IMR-90 (cell line): Measurements from ENCODE around the gene HES6. TPM values are rescaled to one million over a fixed set of nuclear protein-coding genes. Genes with fewer than 3 reads are reported as not detected.

ENCODE experiments used
- ATAC-seq: fragments of 200-7000 bp; cut with Tn5 transposase; 2 replicates; pipeline ENCODE4 v1.9.1; 2020; ENCODE audit warnings: low read depth, mild to moderate bottlenecking, moderate library complexity
- BruUV-seq: library from RNA; stranded (reverse); fragments of 400-500 nt; replicated peaks from 2 replicates; lab custom pipeline; 2021; lab: Mats Ljungman, UMichigan
- CTCF ChIA-PET: fragments of 300-600 bp; formaldehyde crosslinking; extraction: SDS; loops from one replicate; lab custom pipeline; 2021; ENCODE audit warnings: antibody characterized with exemption; lab: Yijun Ruan, JAX
- POLR2A ChIA-PET: fragments of 300-600 bp; sonication (Branson Sonifier 250); formaldehyde crosslinking; loops from one replicate; lab custom pipeline; 2022; ENCODE audit warnings: antibody characterized with exemption; ENCODE audit not compliant: unreplicated experiment; lab: Charles Lee
- DNase-seq: peaks from one replicate; pipeline ENCODE4 v3.0.0; 2013
- H2AFZ ChIP-seq: replicated peaks from 2 replicates; pipeline ENCODE3; 2013; ENCODE audit warnings: low read length, mild to moderate bottlenecking; ENCODE audit not compliant: poor library complexity
- H2AK5ac ChIP-seq: 2 replicates; pipeline ENCODE4 v1.6.1; 2013; ENCODE audit warnings: low read depth, low read length, inconsistent platforms
- H2AK9ac ChIP-seq: replicated peaks from 2 replicates; pipeline ENCODE3; 2013; ENCODE audit warnings: mild to moderate bottlenecking, low read depth, low read length, moderate library complexity; ENCODE audit not compliant: poor library complexity
- H2BK120ac ChIP-seq: 2 replicates; pipeline ENCODE4 v1.6.1; 2013; ENCODE audit warnings: low read depth, low read length, inconsistent platforms
- H2BK15ac ChIP-seq: 3 replicates; pipeline ENCODE4 v1.6.1; 2013; ENCODE audit warnings: low read depth, low read length, inconsistent platforms
- H2BK20ac ChIP-seq: 2 replicates; pipeline ENCODE4 v1.6.1; 2013; ENCODE audit warnings: low read depth, mild to moderate bottlenecking, inconsistent platforms, low read length, moderate library complexity
- H2BK5ac ChIP-seq: 2 replicates; pipeline ENCODE4 v1.6.1; 2013; ENCODE audit warnings: mild to moderate bottlenecking, low read depth, low read length, inconsistent platforms; ENCODE audit not compliant: poor library complexity, severe bottlenecking
- H3K14ac ChIP-seq: replicated peaks from 2 replicates; pipeline ENCODE4 v1.6.1; 2013; ENCODE audit warnings: low read depth, low read length, inconsistent platforms
- H3K18ac ChIP-seq: 2 replicates; pipeline ENCODE4 v1.6.1; 2013; ENCODE audit warnings: low read depth, low read length, control low read depth
- H3K23ac ChIP-seq: 2 replicates; pipeline ENCODE4 v1.6.1; 2013; ENCODE audit warnings: low read depth, low read length, inconsistent platforms
- H3K27ac ChIP-seq: 2 replicates; pipeline ENCODE4 v1.5.1; 2013; ENCODE audit warnings: mild to moderate bottlenecking, control low read depth, low read length; ENCODE audit not compliant: insufficient read depth
- H3K27me3 ChIP-seq: 2 replicates; pipeline ENCODE4 v1.6.1; 2013; ENCODE audit warnings: low read length; ENCODE audit not compliant: control insufficient read depth, insufficient read depth
- H3K36me3 ChIP-seq: 2 replicates; pipeline ENCODE4 v1.6.1; 2013; ENCODE audit warnings: low read length, mixed read lengths; ENCODE audit not compliant: control insufficient read depth, insufficient read depth
- H3K4ac ChIP-seq: 2 replicates; pipeline ENCODE4 v1.6.1; 2013; ENCODE audit warnings: low read depth, low read length, inconsistent platforms
- H3K4me1 ChIP-seq: 2 replicates; pipeline ENCODE4 v1.6.1; 2013; ENCODE audit warnings: low read length, mixed read lengths; ENCODE audit not compliant: control insufficient read depth, insufficient read depth
- H3K4me2 ChIP-seq: 2 replicates; pipeline ENCODE4 v1.6.1; 2013; ENCODE audit warnings: low read depth, mild to moderate bottlenecking, control low read depth, low read length, moderate library complexity
- H3K4me3 ChIP-seq: 2 replicates; pipeline ENCODE4 v1.5.1; 2013; ENCODE audit warnings: low read depth, mild to moderate bottlenecking, control low read depth, low read length, moderate library complexity; ENCODE audit not compliant: insufficient read depth
- H3K56ac ChIP-seq: 2 replicates; pipeline ENCODE4 v1.6.1; 2013; ENCODE audit warnings: low read length, inconsistent platforms; ENCODE audit not compliant: insufficient read depth; ENCODE audit errors: extremely low read depth
- H3K79me1 ChIP-seq, 2 experiments: 2 replicates each; pipeline ENCODE4 v1.6.1; 2013; ENCODE audit warnings: low read length in 2 of 2, inconsistent platforms in 1 of 2, low read depth in 1 of 2
- H3K9ac ChIP-seq: 2 replicates; pipeline ENCODE4 v1.6.1; 2013; ENCODE audit warnings: low read depth, low read length, control low read depth
- H3K9me1 ChIP-seq: 2 replicates; pipeline ENCODE4 v1.6.1; 2013; ENCODE audit warnings: low read length, inconsistent platforms; ENCODE audit not compliant: insufficient read depth
- H3K9me3 ChIP-seq: 2 replicates; pipeline ENCODE4 v1.6.1; 2013; ENCODE audit warnings: low read length; ENCODE audit not compliant: control insufficient read depth, insufficient read depth
- H4K20me1 ChIP-seq: 2 replicates; pipeline ENCODE4 v1.6.1; 2013; ENCODE audit warnings: low read length, inconsistent platforms; ENCODE audit not compliant: insufficient read depth
- H4K5ac ChIP-seq: 2 replicates; pipeline ENCODE4 v1.6.1; 2013; ENCODE audit warnings: mild to moderate bottlenecking, low read depth, low read length, control low read depth
- H4K8ac ChIP-seq, 2 experiments: 2 replicates each; pipeline ENCODE4 v1.6.1; 2013; ENCODE audit warnings: low read depth in 2 of 2, low read length in 2 of 2, control low read depth in 1 of 2, inconsistent platforms in 1 of 2
- H4K91ac ChIP-seq: 2 replicates; pipeline ENCODE4 v1.6.1; 2013; ENCODE audit warnings: low read depth, low read length, inconsistent platforms; ENCODE audit not compliant: insufficient read depth
- MAFK ChIP-seq: IDR thresholded peaks from 2 replicates; pipeline ENCODE4 v1.6.1; 2012; ENCODE audit warnings: low read depth, low read length, improper control_type of control experiment
- MAZ ChIP-seq: IDR thresholded peaks from 2 replicates; pipeline ENCODE4 v1.6.1; 2012; ENCODE audit warnings: low read depth, mild to moderate bottlenecking, low read length, improper control_type of control experiment, moderate library complexity, borderline replicate concordance
- MXI1 ChIP-seq: IDR thresholded peaks from 2 replicates; pipeline ENCODE4 v1.6.1; 2012; ENCODE audit warnings: low read depth, mild to moderate bottlenecking, low read length, moderate library complexity, borderline replicate concordance
- NFE2L2 ChIP-seq: fragments of 150-350 bp; IDR thresholded peaks from 2 replicates; pipeline ENCODE4 v1.6.1; 2016; ENCODE audit warnings: low read depth, mild to moderate bottlenecking, low read length
- SMC3 ChIP-seq: fragments of 150-350 bp; IDR thresholded peaks from 2 replicates; pipeline ENCODE4 v1.6.1; 2016; ENCODE audit warnings: low read depth, mild to moderate bottlenecking, antibody characterized with exemption, low read length, moderate library complexity
- WGBS, 2 experiments: methylation state at CpG; one replicate each; pipeline versions ENCODE4 v1.1.5 to v1.1.7; 2013; ENCODE audit warnings: missing lambda C conversion rate in 2 of 2; ENCODE audit not compliant: insufficient read length in 1 of 2; ENCODE audit errors: extremely low coverage in 2 of 2; 5-methylcytosine and 5-hydroxymethylcytosine counted together
- dilution Hi-C: fragments of 300-500 bp; cut with HindIII; formaldehyde crosslinking; loops from one replicate; pipeline ENCODE4 v1.14.3; 2018; ENCODE audit warnings: low sequenced_read_pairs; ENCODE audit not compliant: unreplicated experiment
- in situ Hi-C: fragments of 300-500 bp; cut with MboI; formaldehyde crosslinking; loops from 3 replicates; pipeline ENCODE4 v1.14.3; 2019; ENCODE audit warnings: low sequenced_read_pairs, inconsistent platforms, mixed read lengths
- intact Hi-C: fragments of 100-400 bp; cut with micrococcal nuclease; formaldehyde crosslinking; loops from 2 replicates; pipeline ENCODE4 v1.10.0; 2022
- polyA plus RNA-seq, 3 experiments: library from polyadenylated mRNA; depleted of rRNA; stranded (reverse); fragments of >200 nt; gene quantifications; 2 replicates each; pipeline ENCODE4 v1.2.3, GENCODE V29; 2012; ENCODE audit warnings: low replicate concordance in 1 of 3
- total RNA-seq: library from RNA; depleted of rRNA; stranded (reverse); fragments of >200 nt; gene quantifications from 2 replicates; pipeline ENCODE4 v1.2.3, GENCODE V29; 2012
- TF ChIP-seq, protein P1 (sequence below): conservative IDR thresholded peaks from 2 replicates; pipeline ENCODE4 v1.5.1; 2012; ENCODE audit warnings: mild to moderate bottlenecking, low read depth, low read length, improper control_type of control experiment
- TF ChIP-seq, protein P2 (sequence below): fragments of 150-350 bp; IDR thresholded peaks from 2 replicates; pipeline ENCODE4 v1.6.1; 2016; ENCODE audit warnings: low read depth, mild to moderate bottlenecking, low read length, moderate library complexity, borderline replicate concordance
- TF ChIP-seq, protein P3 (sequence below): fragments of 150-350 bp; IDR thresholded peaks from 2 replicates; pipeline ENCODE4 v1.6.1; 2017; ENCODE audit warnings: mild to moderate bottlenecking, antibody characterized with exemption, low read length, low read depth

HES6 gene
- total and polyA plus RNA-seq, 2 of the 4 experiments (the other 2 are of a cell fraction), result 1.3 to 3.3 TPM

- ATAC-seq, result no peak
- no peak for DNase-seq
- intact Hi-C loops, result no loop called here
- Histone ChIP-seq H3K4me3 (no peak overlapping the region), H3K18ac (no peak overlapping the region), H3K9me1 (peaks cover 6% of the 10 kb centered on the region; the same call in 1 of the 2 replicates), H2BK15ac (no peak overlapping the region), H3K9ac (no peak overlapping the region), H4K8ac (no peak overlapping the region), H3K9me3 (no peaks in the 10 kb centered on the region), H3K4ac (no peak overlapping the region), H4K91ac (no peak overlapping the region), H4K20me1 (no peaks in the 10 kb centered on the region), H4K5ac (no peak overlapping the region), H2AK9ac (no peak overlapping the region), H2BK20ac (no peak overlapping the region), H3K4me1 (0 out of 2 replicates have a peak, but pooled peaks cover 1% of the 10 kb centered on the region), H3K36me3 (peaks cover 23% of the 10 kb centered on the region), H2BK120ac (no peak overlapping the region), H3K14ac (no peak overlapping the region), H3K27me3 (no peaks in the 10 kb centered on the region), H3K4me2 (no peak overlapping the region), H3K23ac (no peak overlapping the region), H2BK5ac (no peak overlapping the region), H2AK5ac (no peak overlapping the region), H3K56ac (no peak overlapping the region), H3K79me1 (no peaks in the 10 kb centered on the region), H3K27ac (no peak overlapping the region), H2AFZ (no peak overlapping the region)
- in situ Hi-C loops, result no loop called here
- dilution Hi-C loops, result no loop called here
- CTCF ChIA-PET, result no interaction called here
- TF ChIP-seq MAZ (no peak), MXI1 (no peak), NFE2L2 (no peak), SMC3 (no peak), MAFK (no peak)
- TF ChIP-seq, protein P1, sequence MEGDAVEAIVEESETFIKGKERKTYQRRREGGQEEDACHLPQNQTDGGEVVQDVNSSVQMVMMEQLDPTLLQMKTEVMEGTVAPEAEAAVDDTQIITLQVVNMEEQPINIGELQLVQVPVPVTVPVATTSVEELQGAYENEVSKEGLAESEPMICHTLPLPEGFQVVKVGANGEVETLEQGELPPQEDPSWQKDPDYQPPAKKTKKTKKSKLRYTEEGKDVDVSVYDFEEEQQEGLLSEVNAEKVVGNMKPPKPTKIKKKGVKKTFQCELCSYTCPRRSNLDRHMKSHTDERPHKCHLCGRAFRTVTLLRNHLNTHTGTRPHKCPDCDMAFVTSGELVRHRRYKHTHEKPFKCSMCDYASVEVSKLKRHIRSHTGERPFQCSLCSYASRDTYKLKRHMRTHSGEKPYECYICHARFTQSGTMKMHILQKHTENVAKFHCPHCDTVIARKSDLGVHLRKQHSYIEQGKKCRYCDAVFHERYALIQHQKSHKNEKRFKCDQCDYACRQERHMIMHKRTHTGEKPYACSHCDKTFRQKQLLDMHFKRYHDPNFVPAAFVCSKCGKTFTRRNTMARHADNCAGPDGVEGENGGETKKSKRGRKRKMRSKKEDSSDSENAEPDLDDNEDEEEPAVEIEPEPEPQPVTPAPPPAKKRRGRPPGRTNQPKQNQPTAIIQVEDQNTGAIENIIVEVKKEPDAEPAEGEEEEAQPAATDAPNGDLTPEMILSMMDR, result no peak
- TF ChIP-seq, protein P2, sequence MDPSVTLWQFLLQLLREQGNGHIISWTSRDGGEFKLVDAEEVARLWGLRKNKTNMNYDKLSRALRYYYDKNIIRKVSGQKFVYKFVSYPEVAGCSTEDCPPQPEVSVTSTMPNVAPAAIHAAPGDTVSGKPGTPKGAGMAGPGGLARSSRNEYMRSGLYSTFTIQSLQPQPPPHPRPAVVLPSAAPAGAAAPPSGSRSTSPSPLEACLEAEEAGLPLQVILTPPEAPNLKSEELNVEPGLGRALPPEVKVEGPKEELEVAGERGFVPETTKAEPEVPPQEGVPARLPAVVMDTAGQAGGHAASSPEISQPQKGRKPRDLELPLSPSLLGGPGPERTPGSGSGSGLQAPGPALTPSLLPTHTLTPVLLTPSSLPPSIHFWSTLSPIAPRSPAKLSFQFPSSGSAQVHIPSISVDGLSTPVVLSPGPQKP, result no peak
- TF ChIP-seq, protein P3, sequence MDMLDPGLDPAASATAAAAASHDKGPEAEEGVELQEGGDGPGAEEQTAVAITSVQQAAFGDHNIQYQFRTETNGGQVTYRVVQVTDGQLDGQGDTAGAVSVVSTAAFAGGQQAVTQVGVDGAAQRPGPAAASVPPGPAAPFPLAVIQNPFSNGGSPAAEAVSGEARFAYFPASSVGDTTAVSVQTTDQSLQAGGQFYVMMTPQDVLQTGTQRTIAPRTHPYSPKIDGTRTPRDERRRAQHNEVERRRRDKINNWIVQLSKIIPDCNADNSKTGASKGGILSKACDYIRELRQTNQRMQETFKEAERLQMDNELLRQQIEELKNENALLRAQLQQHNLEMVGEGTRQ, result no peak
- POLR2A ChIA-PET, result no interaction called here
- WGBS, 2 experiments, result 84% methylated on average over 9 of the region's 13 CpGs; no CpG with 5 or more reads in 1 of the 2 experiments
- BruUV-seq, result no TSS peak
These were observed 31.3 kb upstream of the HES6 start for GRCh38 chr2:238271061-238271554.
